HCT116 (cell line): Measurements from ENCODE around the gene KDELR1. TPM values are rescaled to one million over a fixed set of nuclear protein-coding genes. Genes with fewer than 3 reads are reported as not detected.

ENCODE experiments used
- ATAC-seq: fragments of 200-7000 bp; cut with Tn5 transposase; 2 replicates; pipeline ENCODE4 v1.9.1; 2020; ENCODE audit warnings: mild to moderate bottlenecking, moderate library complexity
- BruUV-seq: library from RNA; stranded (reverse); fragments of 400-500 nt; replicated peaks from 2 replicates; lab custom pipeline; 2021; lab: Mats Ljungman, UMichigan
- CTCF ChIA-PET: fragments of 300-600 bp; sonication (Branson Sonifier 250); formaldehyde crosslinking; loops from one replicate; lab custom pipeline; 2021; ENCODE audit warnings: antibody characterized with exemption; lab: Charles Lee
- POLR2A ChIA-PET: fragments of 300-600, 350-600 bp; sonication (Branson Sonifier 250); formaldehyde crosslinking; loops from one replicate; lab custom pipeline; 2021; ENCODE audit warnings: antibody characterized with exemption; lab: Charles Lee
- RAD21 ChIA-PET, 2 experiments: fragments of 300-600 bp; sonication (Branson Sonifier 250); formaldehyde crosslinking; loops; one replicate each; lab custom pipeline; 2023; ENCODE audit warnings: low total read pairs in 2 of 2; ENCODE audit not compliant: uncharacterized antibody in 2 of 2, unreplicated experiment in 2 of 2, low non-redundant PET in 1 of 2; lab: Charles Lee
- DNase-seq: peaks from one replicate; pipeline ENCODE4 v3.0.0-alpha.2; 2010; ENCODE audit warnings: low read depth, low spot score
- H2AFZ ChIP-seq: fragments of 200-600 bp; shearing (Covaris generic), sonication (generic); 2 replicates; pipeline ENCODE4 v1.6.1; 2017; ENCODE audit warnings: low read depth, mixed run types, mixed read lengths, antibody characterized with exemption, low read length; ENCODE audit not compliant: poor library complexity, severe bottlenecking
- H3K27ac ChIP-seq: 2 replicates; pipeline ENCODE4 v1.5.1; 2012; ENCODE audit warnings: low read depth, low read length
- H3K27me3 ChIP-seq: fragments of 200-600 bp; sonication (generic); 2 replicates; pipeline ENCODE4 v1.6.1; 2016; ENCODE audit warnings: mixed run types, low read length, mixed read lengths; ENCODE audit not compliant: insufficient read depth
- H3K36me3 ChIP-seq, 2 experiments: fragments of 200-500 bp in 1 of 2; fragments of 200-600 bp in 1 of 2; sonication (Bioruptor generic) in 1 of 2; sonication (generic) in 1 of 2; 2 replicates each; pipeline versions ENCODE4 v1.5.1 to v1.6.1; 2014 to 2016; ENCODE audit warnings: low read length in 2 of 2, inconsistent platforms in 1 of 2, mixed read lengths in 1 of 2, mixed run types in 1 of 2; ENCODE audit not compliant: insufficient read depth in 2 of 2, control insufficient read depth in 1 of 2
- H3K4me1 ChIP-seq, 2 experiments: fragments of 200-600 bp in 1 of 2; sonication (generic) in 1 of 2; 2 replicates each; pipeline versions ENCODE4 v1.5.1 to v1.6.1; 2012 to 2017; ENCODE audit warnings: low read length in 2 of 2, inconsistent platforms in 1 of 2, mild to moderate bottlenecking in 1 of 2, mixed read lengths in 1 of 2, mixed run types in 1 of 2, moderate library complexity in 1 of 2; ENCODE audit not compliant: insufficient read depth in 2 of 2, control insufficient read depth in 1 of 2
- H3K4me2 ChIP-seq: fragments of 200-600 bp; sonication (generic); 2 replicates; pipeline ENCODE4 v1.6.1; 2017; ENCODE audit warnings: mixed run types, low read length, mixed read lengths
- H3K4me3 ChIP-seq, 2 experiments: fragments of 200-600 bp in 1 of 2; sonication (generic) in 1 of 2; replicated peaks in 1 of 2; 2 replicates each; pipeline ENCODE4 v1.5.1; 2011 to 2016; ENCODE audit warnings: low read length in 2 of 2, control low read depth in 1 of 2, low read depth in 1 of 2, mild to moderate bottlenecking in 1 of 2, mixed read lengths in 1 of 2, mixed run types in 1 of 2
- H3K79me2 ChIP-seq: fragments of 200-600 bp; sonication (generic); 2 replicates; pipeline ENCODE4 v1.6.1; 2017; ENCODE audit warnings: mild to moderate bottlenecking, mixed run types, low read length, moderate library complexity, mixed read lengths; ENCODE audit not compliant: insufficient read depth
- H3K9ac ChIP-seq: fragments of 200-600 bp; sonication (generic); 2 replicates; pipeline ENCODE4 v1.6.1; 2016; ENCODE audit warnings: low read length, mixed read lengths
- H3K9me2 ChIP-seq: fragments of 200-600 bp; sonication (generic), shearing (Covaris generic); 2 replicates; pipeline ENCODE4 v1.6.1; 2017; ENCODE audit warnings: mixed run types, mild to moderate bottlenecking, moderate library complexity; ENCODE audit not compliant: insufficient read depth
- H3K9me3 ChIP-seq, 2 experiments: fragments of 200-500 bp in 1 of 2; fragments of 200-600 bp in 1 of 2; sonication (Bioruptor generic) in 1 of 2; sonication (generic) in 1 of 2; 2 replicates each; pipeline ENCODE4 v1.6.1; 2014 to 2017; ENCODE audit warnings: low read length in 2 of 2, mixed read lengths in 2 of 2, inconsistent platforms in 1 of 2, low read depth in 1 of 2, mild to moderate bottlenecking in 1 of 2, mixed run types in 1 of 2, moderate library complexity in 1 of 2; ENCODE audit not compliant: control insufficient read depth in 1 of 2, insufficient read depth in 1 of 2
- H4K20me1 ChIP-seq: fragments of 200-600 bp; sonication (generic), shearing (Covaris generic); 2 replicates; pipeline ENCODE4 v1.6.1; 2017; ENCODE audit warnings: mixed run types, mild to moderate bottlenecking, moderate library complexity; ENCODE audit not compliant: insufficient read depth
- ATF3 ChIP-seq: IDR thresholded peaks from 2 replicates; pipeline ENCODE4 v1.6.1; 2012
- CBX3 ChIP-seq: IDR thresholded peaks from 2 replicates; pipeline ENCODE4 v1.6.1; 2012; ENCODE audit warnings: low read depth
- EGR1 ChIP-seq: IDR thresholded peaks from 2 replicates; pipeline ENCODE4 v1.6.1; 2012; ENCODE audit warnings: low read depth
- EZH2phosphoT487 ChIP-seq: fragments of 200-600 bp; IDR thresholded peaks from 2 replicates; pipeline ENCODE4 v1.6.1; 2018; ENCODE audit warnings: antibody characterized with exemption, borderline replicate concordance
- FOSL1 ChIP-seq: IDR thresholded peaks from 2 replicates; pipeline ENCODE4 v1.6.1; 2012; ENCODE audit warnings: low read depth
- MAX ChIP-seq: IDR thresholded peaks from 2 replicates; pipeline ENCODE4 v1.6.1; 2012
- POLR2A ChIP-seq: IDR thresholded peaks from 2 replicates; pipeline ENCODE4 v1.7.0; 2011; ENCODE audit warnings: borderline replicate concordance; ENCODE audit not compliant: insufficient read depth, insufficient read length; ENCODE audit errors: extremely low read depth
- RAD21 ChIP-seq: IDR thresholded peaks from 2 replicates; pipeline ENCODE4 v1.6.1; 2012; ENCODE audit warnings: low read depth, mild to moderate bottlenecking
- SIN3A ChIP-seq: IDR thresholded peaks from 2 replicates; pipeline ENCODE4 v1.6.1; 2012; ENCODE audit warnings: low read depth
- SP1 ChIP-seq: IDR thresholded peaks from 2 replicates; pipeline ENCODE4 v1.6.1; 2012; ENCODE audit warnings: low read depth
- TCF7L2 ChIP-seq: IDR thresholded peaks from 2 replicates; pipeline ENCODE4 v1.7.0; 2011; ENCODE audit warnings: borderline replicate concordance, inconsistent platforms; ENCODE audit not compliant: insufficient read depth, insufficient read length; ENCODE audit errors: extremely low read depth
- ZFX ChIP-seq: fragments of 450-650 bp; IDR thresholded peaks from 2 replicates; pipeline ENCODE4 v1.6.1; 2017
- ZNF274 ChIP-seq: fragments of 200-500 bp; sonication (Bioruptor generic); IDR thresholded peaks from 2 replicates; pipeline ENCODE4 v1.6.1; 2014; ENCODE audit warnings: mild to moderate bottlenecking, low read depth, low read length, inconsistent platforms
- intact Hi-C: fragments of 100-400 bp; cut with micrococcal nuclease; formaldehyde crosslinking; loops from 2 replicates; pipeline ENCODE4 v1.10.0; 2022
- total RNA-seq: library from RNA; stranded (reverse); gene quantifications from one replicate; pipeline ENCODE4 v1.2.1, GENCODE V29; 2021; ENCODE audit not compliant: unreplicated experiment

Gene KDELR1
- total RNA-seq, 1 experiment from 2014 or later: 212 TPM

GRCh38 chr19:48362716-48363499 lies 28.4 kb downstream of the KDELR1 start (continued):
- no peak for TF ChIP-seq ATF3
- TF ChIP-seq RAD21: no peak
- no peak for TF ChIP-seq SP1
- no peak for TF ChIP-seq MAX

GRCh38 chr19:48361912-48362311 lies 29.4 kb downstream of the KDELR1 start:
- Histone ChIP-seq H3K4me2 (no peak overlapping the region), H3K36me3 (no peaks in the 10 kb centered on the region), H3K4me1 (peaks cover 8 to 33% of the 10 kb centered on the region in 2 experiments), H3K4me3 (no peak overlapping the region), H2AFZ (no peak overlapping the region), H4K20me1 (no peaks in the 10 kb centered on the region), H3K9me2 (no peaks in the 10 kb centered on the region), H3K27me3 (no peaks in the 10 kb centered on the region), H3K9ac (no peak overlapping the region), H3K79me2 (no peaks in the 10 kb centered on the region), H3K27ac (no peak overlapping the region), H3K9me3 (no peaks in the 10 kb centered on the region)
- DNase-seq (no peak), ATAC-seq (no peak)
- no peak for TF ChIP-seq EGR1
- TF ChIP-seq EZH2phosphoT487: no peak
- TF ChIP-seq FOSL1: no peak
- TF ChIP-seq ZFX: no peak
- TF ChIP-seq MAX: no peak
- no peak for TF ChIP-seq ZNF274
- no peak for TF ChIP-seq SP1
- TF ChIP-seq CBX3: no peak
- TF ChIP-seq POLR2A: no peak
- TF ChIP-seq SIN3A: no peak
- no peak for TF ChIP-seq TCF7L2
- RAD21 ChIA-PET: no interaction called here
- POLR2A ChIA-PET: interaction anchor here (2.3 kb wide), 1 partner anchor 29 kb away, joined by 16 read pairs; no protein-coding TSS in a partner anchor
- CTCF ChIA-PET: interaction anchor here (2.5 kb wide), 1 partner anchor 28 kb away, joined by 24 read pairs; no protein-coding TSS in a partner anchor
- intact Hi-C loops: loop anchor here (5.0 kb wide), 1 partner anchor 35 kb away; no protein-coding TSS in a partner anchor
- BruUV-seq: no TSS peak
